OCI-LY1 (cell line): ENCODE measurements around the gene AP4E1.
"Not testable (repeated sequence)": the region's sequence is repeated elsewhere in the genome, so short reads cannot be mapped to it uniquely, and the experiment has no call there.

Source experiments
- H2AFZ ChIP-seq: fragments of 200-600 bp; sonication (generic), shearing (Covaris generic); 2 replicates; pipeline ENCODE4 v1.6.0; 2014; ENCODE audit warnings: antibody characterized with exemption, mild to moderate bottlenecking, low read length
- H3F3A ChIP-seq: fragments of 200-600 bp; sonication (generic), shearing (Covaris generic); 2 replicates; pipeline ENCODE4 v1.6.0; 2014; ENCODE audit warnings: mild to moderate bottlenecking, antibody characterized with exemption, low read length, moderate library complexity; ENCODE audit not compliant: insufficient read depth
- H3K27ac ChIP-seq: fragments of 200-600 bp; sonication (generic); 2 replicates; pipeline ENCODE4 v1.5.1; 2014; ENCODE audit warnings: low read length, mixed run types, mild to moderate bottlenecking, low read depth; ENCODE audit not compliant: poor library complexity, severe bottlenecking
- H3K27me3 ChIP-seq: fragments of 200-600 bp; sonication (generic); 2 replicates; pipeline ENCODE4 v1.6.0; 2014; ENCODE audit warnings: antibody characterized with exemption, mild to moderate bottlenecking, low read length, moderate library complexity; ENCODE audit not compliant: insufficient read depth
- H3K36me3 ChIP-seq: fragments of 200-600 bp; sonication (generic); 2 replicates; pipeline ENCODE4 v1.6.1; 2014; ENCODE audit warnings: mild to moderate bottlenecking, antibody characterized with exemption, low read length, moderate library complexity, mixed read lengths; ENCODE audit not compliant: insufficient read depth
- H3K4me1 ChIP-seq: fragments of 200-600 bp; sonication (generic); 2 replicates; pipeline ENCODE4 v1.5.1; 2014; ENCODE audit warnings: mild to moderate bottlenecking, low read length, moderate library complexity; ENCODE audit not compliant: insufficient read depth, severe bottlenecking
- H3K4me2 ChIP-seq: fragments of 200-600 bp; sonication (generic), shearing (Covaris generic); 2 replicates; pipeline ENCODE4 v1.6.1; 2014; ENCODE audit warnings: low read length
- H3K4me3 ChIP-seq: fragments of 200-600 bp; sonication (generic); 2 replicates; pipeline ENCODE4 v1.5.1; 2014; ENCODE audit warnings: low read length, low read depth, mild to moderate bottlenecking, mixed read lengths; ENCODE audit not compliant: poor library complexity, severe bottlenecking
- H3K79me2 ChIP-seq: fragments of 200-600 bp; shearing (Covaris generic); 2 replicates; pipeline ENCODE4 v1.6.1; 2016; ENCODE audit warnings: mixed run types, low read length, mixed read lengths; ENCODE audit not compliant: insufficient read depth
- H3K9ac ChIP-seq: fragments of 200-600 bp; sonication (generic), shearing (Covaris generic); 2 replicates; pipeline ENCODE4 v1.6.1; 2014; ENCODE audit warnings: mild to moderate bottlenecking, low read length, mixed read lengths
- H3K9me2 ChIP-seq: fragments of 200-600 bp; sonication (generic), shearing (Covaris generic); 2 replicates; pipeline ENCODE4 v1.6.1; 2014; ENCODE audit warnings: low read depth, mild to moderate bottlenecking, low read length, mixed read lengths
- H3K9me3 ChIP-seq: fragments of 200-600 bp; shearing (Covaris generic); 2 replicates; pipeline ENCODE4 v1.6.1; 2014; ENCODE audit warnings: low read length, mixed read lengths
- H4K20me1 ChIP-seq: fragments of 200-600 bp; sonication (generic), shearing (Covaris generic); 2 replicates; pipeline ENCODE4 v1.6.0; 2016; ENCODE audit warnings: mild to moderate bottlenecking, low read length; ENCODE audit not compliant: insufficient read depth
- EZH2 ChIP-seq: fragments of 200-600 bp; sonication (generic), shearing (Covaris generic); IDR thresholded peaks from 2 replicates; pipeline ENCODE4 v1.8.0; 2017; ENCODE audit warnings: borderline replicate concordance, mixed run types, mild to moderate bottlenecking, antibody characterized with exemption, low read length, moderate library complexity, mixed read lengths
- TF ChIP-seq, protein P1 (sequence below): fragments of 200-600 bp; sonication (generic), shearing (Covaris generic); IDR thresholded peaks from 2 replicates; pipeline ENCODE4 v1.5.1; 2017; ENCODE audit warnings: mild to moderate bottlenecking, antibody characterized with exemption, low read length, moderate library complexity, mixed read lengths

The AP4E1 gene

DNA sequence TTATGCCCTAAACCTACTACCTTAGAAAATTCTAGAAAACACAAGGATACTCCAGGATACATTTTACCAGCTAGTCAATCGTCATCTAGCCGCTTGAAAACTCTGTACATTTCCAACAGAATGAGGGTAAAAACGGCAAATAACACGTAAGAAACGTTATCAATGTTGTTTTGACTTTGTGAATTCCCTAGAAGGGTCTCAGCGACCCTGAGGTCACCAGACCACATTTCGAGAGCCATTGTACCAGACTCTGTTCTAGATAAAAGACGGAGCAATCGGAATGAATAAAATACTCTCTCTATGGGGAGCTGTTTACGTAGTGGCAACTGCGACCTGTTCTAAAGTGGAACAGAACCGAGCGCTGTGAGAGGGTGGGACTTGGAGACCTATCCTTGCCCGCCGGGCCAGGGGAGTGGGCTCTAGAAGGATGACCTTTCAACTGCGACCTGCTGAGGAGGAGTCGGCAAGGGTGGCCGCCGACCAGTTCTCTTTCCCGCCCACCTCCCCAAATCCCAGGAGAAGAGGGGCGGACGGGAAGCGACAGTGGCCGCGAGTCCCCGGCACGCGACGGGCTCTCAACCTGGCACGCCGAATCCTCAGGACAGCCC is 778 bp upstream of the AP4E1 start:
- TF ChIP-seq, protein P1, sequence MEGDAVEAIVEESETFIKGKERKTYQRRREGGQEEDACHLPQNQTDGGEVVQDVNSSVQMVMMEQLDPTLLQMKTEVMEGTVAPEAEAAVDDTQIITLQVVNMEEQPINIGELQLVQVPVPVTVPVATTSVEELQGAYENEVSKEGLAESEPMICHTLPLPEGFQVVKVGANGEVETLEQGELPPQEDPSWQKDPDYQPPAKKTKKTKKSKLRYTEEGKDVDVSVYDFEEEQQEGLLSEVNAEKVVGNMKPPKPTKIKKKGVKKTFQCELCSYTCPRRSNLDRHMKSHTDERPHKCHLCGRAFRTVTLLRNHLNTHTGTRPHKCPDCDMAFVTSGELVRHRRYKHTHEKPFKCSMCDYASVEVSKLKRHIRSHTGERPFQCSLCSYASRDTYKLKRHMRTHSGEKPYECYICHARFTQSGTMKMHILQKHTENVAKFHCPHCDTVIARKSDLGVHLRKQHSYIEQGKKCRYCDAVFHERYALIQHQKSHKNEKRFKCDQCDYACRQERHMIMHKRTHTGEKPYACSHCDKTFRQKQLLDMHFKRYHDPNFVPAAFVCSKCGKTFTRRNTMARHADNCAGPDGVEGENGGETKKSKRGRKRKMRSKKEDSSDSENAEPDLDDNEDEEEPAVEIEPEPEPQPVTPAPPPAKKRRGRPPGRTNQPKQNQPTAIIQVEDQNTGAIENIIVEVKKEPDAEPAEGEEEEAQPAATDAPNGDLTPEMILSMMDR = no peak
- TF ChIP-seq EZH2 = no peak
- H3K36me3 ChIP-seq = peaks cover 8% of the 10 kb centered on the region; the same call in 1 of the 2 replicates
- H3K27ac ChIP-seq = peak overlapping the region; percentile 79

DNA sequence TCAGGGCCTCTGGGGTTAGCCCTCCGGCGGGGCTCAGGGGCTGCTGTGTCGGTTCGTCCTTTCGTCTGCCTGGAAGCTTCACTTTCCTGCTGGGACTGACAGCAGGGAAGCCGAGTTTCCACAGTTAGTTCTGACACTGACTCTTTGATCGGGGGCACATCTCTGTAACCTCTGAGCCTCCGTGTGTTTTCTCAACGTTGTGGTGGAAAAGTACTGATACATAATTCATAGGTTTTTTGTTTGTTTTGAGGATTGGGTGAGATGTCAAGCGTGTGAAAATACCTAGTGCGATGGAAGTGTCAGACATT is 481 bp downstream of the AP4E1 start:
- TF ChIP-seq EZH2 = no peak
- TF ChIP-seq, protein P1 = no peak
- peak overlapping the region; percentile 78 for H3K4me3 ChIP-seq
- H3K4me1 ChIP-seq = peaks cover 31% of the 10 kb centered on the region
- no peaks in the 10 kb centered on the region for H3K9me3 ChIP-seq
- H3K27me3 ChIP-seq = no peaks in the 10 kb centered on the region
- no peak overlapping the region for H2AFZ ChIP-seq
- H4K20me1 ChIP-seq = no peaks in the 10 kb centered on the region
- peak overlapping the region; percentile 75 for H3K4me2 ChIP-seq
- H3K79me2 ChIP-seq = peaks cover 8% of the 10 kb centered on the region; the same call in 1 of the 2 replicates
- peak overlapping the region; percentile 77 for H3K9ac ChIP-seq
- H3F3A ChIP-seq = no peaks in the 10 kb centered on the region
- no peaks in the 10 kb centered on the region for H3K9me2 ChIP-seq
- H3K36me3 ChIP-seq = peaks cover 19% of the 10 kb centered on the region; the same call in 1 of the 2 replicates
- H3K27ac ChIP-seq = peak overlapping the region; percentile 1

More for the DNA sequence above, 778 bp upstream of the AP4E1 start:
- H2AFZ ChIP-seq = peak overlapping the region; percentile 66
- peaks cover 31% of the 10 kb centered on the region for H3K4me1 ChIP-seq
- no peaks in the 10 kb centered on the region for H4K20me1 ChIP-seq
- H3K27me3 ChIP-seq = no peaks in the 10 kb centered on the region
- H3K79me2 ChIP-seq = peaks cover 8% of the 10 kb centered on the region; the same call in 1 of the 2 replicates
- H3K9me2 ChIP-seq = no peaks in the 10 kb centered on the region
- H3K9me3 ChIP-seq = no peaks in the 10 kb centered on the region
- peak overlapping the region; percentile 78 for H3K4me3 ChIP-seq
- H3K9ac ChIP-seq = peak overlapping the region; percentile 83
- H3F3A ChIP-seq = no peaks in the 10 kb centered on the region
- peak overlapping the region; percentile 99 for H3K4me2 ChIP-seq

DNA sequence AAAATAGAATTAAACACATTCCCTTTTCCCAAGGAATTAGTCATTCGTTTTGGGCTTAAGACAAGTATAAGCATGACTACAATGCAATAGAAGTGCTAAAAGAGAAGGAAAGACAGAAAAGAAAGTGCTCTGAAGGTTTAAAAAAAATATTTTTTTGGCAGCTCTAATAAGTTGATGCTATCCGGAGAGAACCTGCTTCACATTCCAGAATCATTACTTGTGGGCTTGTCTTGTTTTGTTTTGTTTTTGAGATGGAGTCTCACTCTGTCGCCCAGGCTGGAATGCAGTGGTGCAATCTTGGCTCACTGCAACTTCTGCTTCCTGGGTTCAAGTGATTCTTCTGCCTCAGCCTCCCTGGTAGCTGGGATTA is 1.9 kb downstream of the AP4E1 start:
- not testable (repeated sequence) for H3K4me2 ChIP-seq, H3K27me3 ChIP-seq, H3K4me3 ChIP-seq, H3F3A ChIP-seq, H3K9me2 ChIP-seq, H2AFZ ChIP-seq, H3K27ac ChIP-seq, H4K20me1 ChIP-seq, H3K9ac ChIP-seq, H3K79me2 ChIP-seq, H3K9me3 ChIP-seq
- H3K4me1 ChIP-seq = peaks cover 31% of the 10 kb centered on the region
- H3K36me3 ChIP-seq = peaks cover 27% of the 10 kb centered on the region; the same call in 1 of the 2 replicates

DNA sequence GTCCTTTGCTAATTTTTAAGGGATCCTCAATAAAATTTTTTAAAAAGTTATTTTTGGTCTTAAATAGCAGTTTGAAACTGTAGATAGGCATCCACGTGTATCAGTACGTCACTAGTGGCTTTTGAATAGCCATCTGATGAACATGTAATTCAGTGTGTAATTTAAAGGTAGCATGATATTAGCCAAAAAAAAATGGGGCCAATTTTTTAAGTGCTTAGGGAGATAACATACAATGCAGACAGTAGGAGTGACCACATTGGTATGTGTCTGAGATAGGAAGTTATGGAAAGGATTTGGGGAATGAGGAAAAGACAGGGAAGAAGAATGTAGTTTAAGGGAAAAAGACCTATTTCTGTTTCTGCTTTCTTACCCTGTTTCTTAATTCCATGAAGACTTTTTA is 2.5 kb downstream of the AP4E1 start:
- Histone ChIP-seq H3K9me2 (no peaks in the 10 kb centered on the region), H4K20me1 (no peaks in the 10 kb centered on the region), H2AFZ (no peak overlapping the region), H3K27ac (no peak overlapping the region), H3K9me3 (no peaks in the 10 kb centered on the region), H3K79me2 (peaks cover 8% of the 10 kb centered on the region; the same call in 1 of the 2 replicates), H3F3A (no peaks in the 10 kb centered on the region), H3K9ac (no peak overlapping the region), H3K4me2 (no peak overlapping the region), H3K4me3 (no peak overlapping the region), H3K27me3 (no peaks in the 10 kb centered on the region), H3K4me1 (peaks cover 31% of the 10 kb centered on the region), H3K36me3 (peaks cover 28% of the 10 kb centered on the region; the same call in 1 of the 2 replicates)
- TF ChIP-seq, protein P1 = no peak
- no peak for TF ChIP-seq EZH2
